Lower leg skin (tissue), 3 donors: ENCODE results near the gene CD9.

Source experiments
- POLR2A ChIP-seq, 2 donors: fragments of 450-650 bp; IDR thresholded peaks; one replicate each; pipeline ENCODE4 v1.6.1; 2016 to 2017; ENCODE audit warnings: antibody characterized with exemption in 2 of 2, mild to moderate bottlenecking in 1 of 2, moderate library complexity in 1 of 2
- TF ChIP-seq, protein P1 (sequence below), 3 donors: fragments of 450-650 bp; IDR thresholded peaks; one replicate each; pipeline ENCODE4 v1.5.1; 2016; ENCODE audit warnings: antibody characterized with exemption in 3 of 3, mild to moderate bottlenecking in 3 of 3, moderate library complexity in 2 of 3

GRCh38 chr12:6262211-6262610, 62.0 kb downstream of the CD9 start:
- TF ChIP-seq, protein P1, sequence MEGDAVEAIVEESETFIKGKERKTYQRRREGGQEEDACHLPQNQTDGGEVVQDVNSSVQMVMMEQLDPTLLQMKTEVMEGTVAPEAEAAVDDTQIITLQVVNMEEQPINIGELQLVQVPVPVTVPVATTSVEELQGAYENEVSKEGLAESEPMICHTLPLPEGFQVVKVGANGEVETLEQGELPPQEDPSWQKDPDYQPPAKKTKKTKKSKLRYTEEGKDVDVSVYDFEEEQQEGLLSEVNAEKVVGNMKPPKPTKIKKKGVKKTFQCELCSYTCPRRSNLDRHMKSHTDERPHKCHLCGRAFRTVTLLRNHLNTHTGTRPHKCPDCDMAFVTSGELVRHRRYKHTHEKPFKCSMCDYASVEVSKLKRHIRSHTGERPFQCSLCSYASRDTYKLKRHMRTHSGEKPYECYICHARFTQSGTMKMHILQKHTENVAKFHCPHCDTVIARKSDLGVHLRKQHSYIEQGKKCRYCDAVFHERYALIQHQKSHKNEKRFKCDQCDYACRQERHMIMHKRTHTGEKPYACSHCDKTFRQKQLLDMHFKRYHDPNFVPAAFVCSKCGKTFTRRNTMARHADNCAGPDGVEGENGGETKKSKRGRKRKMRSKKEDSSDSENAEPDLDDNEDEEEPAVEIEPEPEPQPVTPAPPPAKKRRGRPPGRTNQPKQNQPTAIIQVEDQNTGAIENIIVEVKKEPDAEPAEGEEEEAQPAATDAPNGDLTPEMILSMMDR (IDR thresholded peaks at IDR 0.05): no peak
- TF ChIP-seq POLR2A (IDR thresholded peaks at IDR 0.05): no peak
